H1 (cell line): ENCODE data around the gene TOM1. TPM values are rescaled to one million over a fixed set of nuclear protein-coding genes. Genes with fewer than 3 reads are reported as not detected.

Source experiments
- CTCF ChIA-PET: fragments of 300-600 bp; sonication (Branson Sonifier 250); formaldehyde crosslinking; loops from one replicate; lab custom pipeline; 2021; ENCODE audit not compliant: partially characterized antibody; lab: Charles Lee
- POLR2A ChIA-PET: fragments of 300-600 bp; sonication (Branson Sonifier 250); formaldehyde crosslinking; loops from one replicate; lab custom pipeline; 2021; ENCODE audit warnings: inconsistent platforms; ENCODE audit not compliant: partially characterized antibody; lab: Charles Lee
- DNase-seq, 2 experiments: peaks; one replicate each; pipeline versions ENCODE4 v3.0.0 to v3.0.0-alpha.2; 2010 to 2022; ENCODE audit warnings: low spot score in 2 of 2, low read depth in 1 of 2, mixed read lengths in 1 of 2
- FAIRE-seq: peaks from 2 replicates; lab custom pipeline; 2011; peaks lifted over from hg19 to GRCh38; lab: Jason Lieb, UNC
- H2AFZ ChIP-seq: 2 replicates; pipeline ENCODE4 v1.8.1; 2012; ENCODE audit warnings: low read length, inconsistent platforms
- H2AK5ac ChIP-seq: 2 replicates; pipeline ENCODE4 v1.6.1; 2013; ENCODE audit warnings: low read depth, low read length
- H2BK120ac ChIP-seq: replicated peaks from 2 replicates; pipeline ENCODE3; 2013; ENCODE audit warnings: low read depth, low read length, inconsistent platforms
- H2BK12ac ChIP-seq: 2 replicates; pipeline ENCODE4 v1.6.1; 2013; ENCODE audit warnings: low read depth, low read length
- H2BK15ac ChIP-seq: 2 replicates; pipeline ENCODE4 v1.6.1; 2013; ENCODE audit warnings: low read length
- H2BK20ac ChIP-seq: 2 replicates; pipeline ENCODE4 v1.6.1; 2013; ENCODE audit warnings: low read length
- H2BK5ac ChIP-seq: 2 replicates; pipeline ENCODE4 v1.6.1; 2013; ENCODE audit warnings: low read depth, low read length
- H3K14ac ChIP-seq: 2 replicates; pipeline ENCODE4 v1.6.1; 2013; ENCODE audit warnings: inconsistent platforms; ENCODE audit not compliant: insufficient read length
- H3K18ac ChIP-seq: 2 replicates; pipeline ENCODE4 v1.6.1; 2013; ENCODE audit warnings: low read length; ENCODE audit errors: extremely low read depth
- H3K23ac ChIP-seq: 2 replicates; pipeline ENCODE4 v1.6.1; 2013; ENCODE audit warnings: inconsistent platforms; ENCODE audit not compliant: insufficient read length
- H3K23me2 ChIP-seq: 2 replicates; pipeline ENCODE4 v1.6.1; 2013; ENCODE audit warnings: low read depth, low read length
- H3K27ac ChIP-seq: 2 replicates; pipeline ENCODE4 v1.6.1; 2011; ENCODE audit warnings: low read depth, low read length, inconsistent platforms
- H3K27me3 ChIP-seq, 4 experiments: replicated peaks in 1 of 4; 1 replicate in 1 of 4; 2 replicates in 3 of 4; pipeline versions ENCODE4 v1.6.1 to v1.8.1; 2011 to 2013; ENCODE audit warnings: low read length in 3 of 4, mild to moderate bottlenecking in 3 of 4, inconsistent platforms in 2 of 4, mixed read lengths in 2 of 4, moderate library complexity in 1 of 4; ENCODE audit not compliant: control insufficient read depth in 3 of 4, insufficient read depth in 3 of 4; ENCODE audit errors: extremely low read depth in 1 of 4
- H3K36me3 ChIP-seq, 4 experiments: 2 replicates each; pipeline versions ENCODE4 v1.6.1 to v1.8.1; 2011 to 2013; ENCODE audit warnings: mild to moderate bottlenecking in 4 of 4, low read length in 3 of 4, moderate library complexity in 2 of 4, control low read depth in 1 of 4, inconsistent platforms in 1 of 4; ENCODE audit not compliant: insufficient read depth in 4 of 4, control insufficient read depth in 2 of 4
- H3K4ac ChIP-seq: replicated peaks from 2 replicates; pipeline ENCODE3; 2013; ENCODE audit warnings: low read length, low read depth, mixed read lengths, inconsistent platforms; ENCODE audit not compliant: insufficient read length
- H3K4me1 ChIP-seq, 4 experiments: replicated peaks in 1 of 4; 1 replicate in 1 of 4; 2 replicates in 3 of 4; pipeline versions ENCODE4 v1.6.1 to v1.8.1; 2011 to 2013; ENCODE audit warnings: low read length in 3 of 4, inconsistent platforms in 2 of 4, mixed read lengths in 1 of 4; ENCODE audit not compliant: insufficient read depth in 4 of 4, control insufficient read depth in 3 of 4
- H3K4me2 ChIP-seq, 2 experiments: 2 replicates each; pipeline versions ENCODE4 v1.6.1 to v1.8.1; 2011 to 2013; ENCODE audit warnings: low read depth in 2 of 2, low read length in 2 of 2, control low read depth in 1 of 2, inconsistent platforms in 1 of 2, mild to moderate bottlenecking in 1 of 2; ENCODE audit not compliant: insufficient read depth in 1 of 2
- H3K4me3 ChIP-seq, 4 experiments: fragments of 200-600, 300-600 bp in 1 of 4; sonication (generic), shearing (Covaris generic), sonication (Bioruptor Twin) in 1 of 4; 2 replicates each; pipeline versions ENCODE4 v1.5.1 to v1.8.1; 2011 to 2016; ENCODE audit warnings: low read length in 4 of 4, low read depth in 3 of 4, control low read depth in 2 of 4, inconsistent platforms in 2 of 4, mild to moderate bottlenecking in 2 of 4, mixed read lengths in 1 of 4, moderate library complexity in 1 of 4; ENCODE audit not compliant: insufficient read depth in 2 of 4; ENCODE audit errors: extremely low read depth in 1 of 4
- H3K56ac ChIP-seq: replicated peaks from 2 replicates; pipeline ENCODE3; 2013; ENCODE audit warnings: low read depth, mild to moderate bottlenecking, mixed read lengths, low read length, inconsistent platforms; ENCODE audit not compliant: insufficient read length
- H3K79me1 ChIP-seq: 2 replicates; pipeline ENCODE4 v1.6.1; 2013; ENCODE audit warnings: low read depth, low read length, control low read depth
- H3K79me2 ChIP-seq, 2 experiments: 2 replicates each; pipeline versions ENCODE4 v1.6.1 to v1.8.1; 2012 to 2013; ENCODE audit warnings: low read length in 2 of 2, mild to moderate bottlenecking in 2 of 2, inconsistent platforms in 1 of 2; ENCODE audit not compliant: insufficient read depth in 2 of 2, control insufficient read depth in 1 of 2
- H3K9ac ChIP-seq, 4 experiments: replicated peaks in 1 of 4; 1 replicate in 1 of 4; 2 replicates in 3 of 4; pipeline versions ENCODE4 v1.6.1 to v1.8.1; 2011 to 2013; ENCODE audit warnings: low read depth in 3 of 4, low read length in 3 of 4, control low read depth in 2 of 4, mild to moderate bottlenecking in 2 of 4, moderate library complexity in 2 of 4, inconsistent platforms in 1 of 4; ENCODE audit errors: extremely low read depth in 1 of 4
- H3K9me3 ChIP-seq, 2 experiments: 2 replicates each; pipeline versions ENCODE4 v1.6.1 to v1.8.1; 2012 to 2013; ENCODE audit warnings: mild to moderate bottlenecking in 2 of 2, moderate library complexity in 2 of 2, control low read depth in 1 of 2, inconsistent platforms in 1 of 2, low read depth in 1 of 2, low read length in 1 of 2, mixed read lengths in 1 of 2; ENCODE audit not compliant: insufficient read depth in 2 of 2
- H4K20me1 ChIP-seq, 2 experiments: replicated peaks in 1 of 2; 2 replicates each; pipeline versions ENCODE3 to v1.8.1; 2011 to 2013; ENCODE audit warnings: inconsistent platforms in 2 of 2, low read length in 2 of 2, mild to moderate bottlenecking in 1 of 2; ENCODE audit not compliant: insufficient read depth in 2 of 2, control insufficient read depth in 1 of 2
- H4K5ac ChIP-seq: 2 replicates; pipeline ENCODE4 v1.6.1; 2013; ENCODE audit warnings: low read length, low read depth, mixed read lengths, inconsistent platforms; ENCODE audit not compliant: insufficient read length
- H4K8ac ChIP-seq: 2 replicates; pipeline ENCODE4 v1.8.0; 2013; ENCODE audit warnings: mild to moderate bottlenecking, moderate library complexity, low read length, inconsistent platforms; ENCODE audit not compliant: insufficient read depth; ENCODE audit errors: extremely low read depth
- H4K91ac ChIP-seq: replicated peaks from 2 replicates; pipeline ENCODE3; 2013; ENCODE audit warnings: low read length, mixed read lengths, inconsistent platforms; ENCODE audit not compliant: insufficient read length
- JUND ChIP-seq: IDR thresholded peaks from 2 replicates; pipeline ENCODE4 v1.6.1; 2011; ENCODE audit warnings: mild to moderate bottlenecking, improper control_type of control experiment, low read length
- KDM1A ChIP-seq: fragments of 200-600, 300-600 bp; sonication (generic); IDR thresholded peaks from 2 replicates; pipeline ENCODE4 v1.7.1; 2016; ENCODE audit warnings: mild to moderate bottlenecking, low read length, borderline replicate concordance
- RBBP5 ChIP-seq: IDR thresholded peaks from 2 replicates; pipeline ENCODE4 v1.7.1; 2012; ENCODE audit warnings: low read depth, mild to moderate bottlenecking, inconsistent platforms, low read length, moderate library complexity, borderline replicate concordance
- WGBS, 2 experiments: shearing (Covaris generic) in 1 of 2; methylation state at CpG; one replicate each; pipeline versions ENCODE4 v1.1.6 to v1.1.7; 2013 to 2015; ENCODE audit warnings: low lambda C conversion rate in 2 of 2, mixed read lengths in 2 of 2, inconsistent platforms in 1 of 2, low coverage in 1 of 2, missing lambda C conversion rate in 1 of 2; ENCODE audit not compliant: insufficient replicate concordance in 2 of 2, insufficient coverage in 1 of 2, insufficient read length in 1 of 2; ENCODE audit errors: extremely low coverage in 1 of 2, missing lambda C conversion rate in 1 of 2; 5-methylcytosine and 5-hydroxymethylcytosine counted together
- polyA plus RNA-seq, 7 experiments: library from polyadenylated mRNA; depleted of rRNA in 3 of 7; stranded (reverse) in 5 of 7; unstranded in 2 of 7; fragments of >200 nt in 5 of 7; fragments of 200-250 nt in 2 of 7; gene quantifications; 1 replicate in 5 of 7; 2 replicates in 1 of 7; 4 replicates in 1 of 7; pipeline versions ENCODE4 v1.2.1 to v1.2.3, GENCODE V29; 2011 to 2013; ENCODE audit warnings: missing spikeins in 2 of 7, mixed read lengths in 2 of 7
- total RNA-seq: library from RNA; stranded (reverse); fragmentation: NEBNext Ultra II Directional; extraction: Animal tissue kit (Norgen Biotek cat#: 25700); gene quantifications from 2 replicates; pipeline ENCODE4 v1.2.1, GENCODE V29; 2021
- TF ChIP-seq, protein P1 (sequence below), 3 experiments: IDR thresholded peaks; 1 replicate in 2 of 3; 2 replicates in 1 of 3; pipeline versions ENCODE4 v1.5.1 to v1.6.1; 2011; ENCODE audit warnings: low read length in 3 of 3, mild to moderate bottlenecking in 3 of 3, inconsistent platforms in 2 of 3, low read depth in 1 of 3, moderate library complexity in 1 of 3; ENCODE audit not compliant: insufficient read depth in 1 of 3; ENCODE audit errors: control extremely low read depth in 1 of 3
- TF ChIP-seq, protein P2 (sequence below): IDR thresholded peaks from 2 replicates; pipeline ENCODE4 v1.6.1; 2011; ENCODE audit warnings: low read length, improper control_type of control experiment

Gene TOM1
- total and polyA plus RNA-seq, 2 of the 8 experiments (the other 6 are each of a cell fraction or from before 2014, with no cell fraction given): 25.1 to 39.2 TPM

- no peak overlapping the region for H3K56ac ChIP-seq
- H3K4me1 ChIP-seq: no peaks in the 10 kb centered on the region
- no peak overlapping the region for H4K8ac ChIP-seq
- no peak overlapping the region for H3K14ac ChIP-seq
- H3K79me2 ChIP-seq: no peaks in the 10 kb centered on the region
- no peaks in the 10 kb centered on the region for H3K23me2 ChIP-seq
- H3K23ac ChIP-seq: no peak overlapping the region
- H3K4me3 ChIP-seq: no peak overlapping the region
- H4K91ac ChIP-seq: no peak overlapping the region
- H2BK120ac ChIP-seq: no peak overlapping the region
- CTCF ChIA-PET: interaction anchor here (1.4 to 2.1 kb wide), 3 partner anchors 10 to 59 kb away, joined by 3 to 7 read pairs (median 5); no protein-coding TSS in a partner anchor
- TF ChIP-seq KDM1A (no peak), JUND (no peak), RBBP5 (no peak)
- TF ChIP-seq, protein P1, sequence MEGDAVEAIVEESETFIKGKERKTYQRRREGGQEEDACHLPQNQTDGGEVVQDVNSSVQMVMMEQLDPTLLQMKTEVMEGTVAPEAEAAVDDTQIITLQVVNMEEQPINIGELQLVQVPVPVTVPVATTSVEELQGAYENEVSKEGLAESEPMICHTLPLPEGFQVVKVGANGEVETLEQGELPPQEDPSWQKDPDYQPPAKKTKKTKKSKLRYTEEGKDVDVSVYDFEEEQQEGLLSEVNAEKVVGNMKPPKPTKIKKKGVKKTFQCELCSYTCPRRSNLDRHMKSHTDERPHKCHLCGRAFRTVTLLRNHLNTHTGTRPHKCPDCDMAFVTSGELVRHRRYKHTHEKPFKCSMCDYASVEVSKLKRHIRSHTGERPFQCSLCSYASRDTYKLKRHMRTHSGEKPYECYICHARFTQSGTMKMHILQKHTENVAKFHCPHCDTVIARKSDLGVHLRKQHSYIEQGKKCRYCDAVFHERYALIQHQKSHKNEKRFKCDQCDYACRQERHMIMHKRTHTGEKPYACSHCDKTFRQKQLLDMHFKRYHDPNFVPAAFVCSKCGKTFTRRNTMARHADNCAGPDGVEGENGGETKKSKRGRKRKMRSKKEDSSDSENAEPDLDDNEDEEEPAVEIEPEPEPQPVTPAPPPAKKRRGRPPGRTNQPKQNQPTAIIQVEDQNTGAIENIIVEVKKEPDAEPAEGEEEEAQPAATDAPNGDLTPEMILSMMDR (IDR thresholded peaks at IDR 0.05; ENCODE audit: control extremely low read depth in 1 of 3, insufficient read depth in 1 of 3, low read depth in 1 of 3, low read length in 3 of 3): no peak
- TF ChIP-seq, protein P2, sequence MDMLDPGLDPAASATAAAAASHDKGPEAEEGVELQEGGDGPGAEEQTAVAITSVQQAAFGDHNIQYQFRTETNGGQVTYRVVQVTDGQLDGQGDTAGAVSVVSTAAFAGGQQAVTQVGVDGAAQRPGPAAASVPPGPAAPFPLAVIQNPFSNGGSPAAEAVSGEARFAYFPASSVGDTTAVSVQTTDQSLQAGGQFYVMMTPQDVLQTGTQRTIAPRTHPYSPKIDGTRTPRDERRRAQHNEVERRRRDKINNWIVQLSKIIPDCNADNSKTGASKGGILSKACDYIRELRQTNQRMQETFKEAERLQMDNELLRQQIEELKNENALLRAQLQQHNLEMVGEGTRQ: no peak
- TF ChIP-seq, all 59 proteins: peak for 0
- 89% methylated on average over 6 of the region's 6 CpGs; no CpG with 5 or more reads in 1 of the 2 experiments for WGBS, 2 experiments
- Histone ChIP-seq H2BK20ac (no peak overlapping the region), H2BK12ac (no peak overlapping the region), H3K4ac (no peak overlapping the region), H3K36me3 (no peaks in the 10 kb centered on the region), H2BK5ac (no peak overlapping the region), H3K18ac (no peak overlapping the region), H4K20me1 (no peaks in the 10 kb centered on the region), H2BK15ac (no peak overlapping the region), H3K79me1 (no peaks in the 10 kb centered on the region), H3K9ac (no peak overlapping the region), H4K5ac (no peak overlapping the region), H3K4me2 (no peak overlapping the region), H3K9me3 (no peaks in the 10 kb centered on the region), H2AFZ (no peak overlapping the region), H2AK5ac (no peak overlapping the region), H3K27ac (no peak overlapping the region), H3K27me3 (no peaks in the 10 kb centered on the region)
- DNase-seq: no peak
- POLR2A ChIA-PET: interaction anchor here (1.2 to 1.6 kb wide), 4 partner anchors 10 to 58 kb away, joined by 3 to 5 read pairs (median 4); no protein-coding TSS in a partner anchor
- no peak for FAIRE-seq
These were observed 61.4 kb downstream of the TOM1 start for GRCh38 chr22:35361001-35361558.
